Stimulated activated CD4-positive, alpha-beta T cell treated with anti-CD3 and anti-CD28 coated beads, Interleukin-15, amount 100 ng/mL, for 1 hour (primary cell): ENCODE data around the gene CALD1.

Experiments used
- DNase-seq, 2 donors: peaks; one replicate each; pipeline ENCODE4 v3.0.0-alpha.2; 2020; ENCODE audit warnings: low read depth in 1 of 2, low spot score in 1 of 2

CALD1 gene

DNA sequence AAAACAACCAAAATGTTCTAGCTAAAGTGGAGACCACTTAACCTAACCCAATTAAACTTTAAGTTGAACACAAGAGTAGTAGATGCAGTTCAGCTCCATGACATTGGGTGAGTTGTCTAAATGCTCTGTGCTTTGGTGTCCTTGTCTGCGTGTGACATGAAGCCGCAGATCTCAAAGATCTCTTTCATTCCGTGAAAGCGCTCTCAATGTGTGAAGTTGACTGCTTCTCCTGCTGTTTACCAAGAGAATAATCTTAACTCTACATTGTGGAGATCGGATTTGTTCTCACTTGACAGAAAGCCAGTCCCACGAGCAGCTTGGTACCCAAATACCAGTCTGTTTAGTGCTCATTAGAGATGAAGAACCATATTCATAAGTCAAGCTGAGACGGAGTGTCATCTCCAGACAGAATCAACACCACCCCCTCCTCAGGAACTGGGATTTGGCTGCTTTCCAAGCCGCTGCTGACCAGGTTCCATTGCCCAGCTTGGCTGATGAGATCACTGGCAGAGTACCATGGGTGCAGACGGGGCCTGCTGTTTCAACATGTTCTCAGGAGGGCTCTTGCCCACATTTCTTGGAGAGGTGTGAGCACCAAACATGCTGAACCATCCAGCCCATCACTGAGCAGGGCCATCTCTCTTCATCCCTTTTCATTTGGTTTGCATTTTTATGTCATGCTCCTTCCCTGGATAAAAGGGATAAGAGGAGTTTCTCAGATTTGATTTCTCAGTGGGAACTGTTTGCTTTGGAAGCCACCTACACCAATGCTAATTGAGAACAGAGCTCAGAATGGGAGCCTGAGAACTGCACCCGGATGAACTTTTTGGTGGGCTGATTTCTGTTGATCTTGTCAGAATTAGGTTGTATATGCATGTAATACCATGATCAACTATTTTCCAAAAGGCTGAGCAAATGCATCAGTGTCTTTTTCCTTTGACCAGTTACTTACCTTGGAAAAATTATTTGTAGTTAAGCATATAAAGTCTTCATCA lies 111.1 kb downstream of the CALD1 start:
- DNase-seq, result no peak

DNA sequence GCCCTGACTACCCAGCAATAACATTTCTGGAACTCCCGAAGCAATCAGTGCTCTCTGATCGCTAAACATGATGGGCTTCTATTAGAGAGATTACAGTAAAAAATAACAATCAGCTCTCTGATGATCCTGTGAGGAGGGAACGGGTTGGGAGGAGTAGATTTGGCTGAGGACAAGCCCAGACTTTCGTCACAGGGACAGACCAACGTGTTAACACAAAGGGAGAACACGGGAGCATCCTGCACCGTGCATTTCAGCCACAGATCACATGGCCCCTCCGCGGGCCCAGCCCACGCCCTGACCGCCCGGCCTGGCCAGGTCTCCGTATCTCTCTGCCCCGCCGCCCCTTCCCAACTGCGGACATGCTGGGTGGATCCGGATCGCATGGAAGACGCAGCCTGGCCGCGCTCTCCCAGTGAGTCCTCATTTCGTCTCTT lies 111.8 kb downstream of the CALD1 start:
- DNase-seq, result no peak

DNA sequence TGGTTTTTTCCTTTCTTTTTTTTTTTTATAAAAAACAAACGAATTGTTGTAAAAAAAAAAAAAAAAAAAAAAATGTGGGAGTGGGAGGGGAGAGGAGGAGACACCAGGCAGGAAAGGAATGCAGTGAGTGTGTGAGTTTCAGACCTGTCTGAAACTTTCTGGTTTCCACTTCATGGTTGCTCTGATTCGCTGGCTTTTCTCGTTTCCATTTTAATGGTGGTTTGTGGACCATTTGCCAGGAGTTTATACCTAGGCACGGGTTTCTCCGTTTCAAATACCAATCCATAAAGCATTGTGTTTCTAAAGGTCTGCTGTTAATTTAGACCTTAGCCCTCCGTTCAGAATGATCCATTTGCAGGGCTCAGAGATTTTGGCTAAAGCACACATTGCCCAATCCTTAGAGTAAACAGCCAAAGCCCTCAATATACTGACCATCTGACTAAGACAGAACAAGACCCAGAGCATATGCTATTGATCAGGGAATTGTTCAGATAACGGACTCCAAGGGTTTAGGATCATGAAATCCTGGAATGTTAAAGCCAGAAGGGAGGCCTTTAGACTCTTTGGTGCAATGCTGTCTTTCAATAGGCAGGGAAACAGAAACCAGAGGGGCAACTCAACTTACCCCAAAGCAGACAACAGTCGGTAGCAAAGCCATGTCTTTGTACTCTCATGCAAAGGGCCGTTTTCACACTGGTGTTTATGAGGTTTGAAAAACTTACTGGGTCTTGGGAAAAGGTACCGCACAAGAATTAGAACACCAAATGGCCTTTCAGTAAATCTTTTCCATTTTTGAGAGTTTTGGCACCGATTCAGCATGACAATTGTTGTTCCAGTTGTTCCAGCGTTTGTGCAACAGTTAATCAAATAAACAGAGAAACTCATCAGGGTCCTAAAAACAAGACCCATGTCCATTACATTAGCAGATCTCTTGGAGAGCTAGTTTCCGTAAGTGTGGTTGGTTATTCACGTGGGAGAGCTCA lies 112.6 kb downstream of the CALD1 start:
- DNase-seq, result no peak

DNA sequence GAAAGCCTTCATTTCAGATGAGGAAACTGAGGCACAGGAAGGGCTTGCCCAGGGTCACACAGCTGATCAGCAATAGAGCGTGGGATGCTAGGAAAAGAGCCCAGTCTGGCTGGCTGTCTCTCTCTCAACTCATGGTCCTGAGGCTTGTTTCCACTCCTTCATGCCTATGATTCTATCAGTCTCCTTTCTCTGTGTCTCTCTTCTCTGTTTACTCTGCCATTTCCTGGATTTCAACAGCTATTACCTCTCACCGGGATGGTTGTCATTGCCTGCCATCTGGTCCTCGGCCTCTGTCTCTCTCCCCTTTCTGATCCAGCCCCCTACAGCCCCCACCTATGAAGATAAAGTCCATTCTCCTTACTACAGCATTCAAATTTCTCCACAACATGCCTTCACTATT lies 113.5 kb downstream of the CALD1 start:
- no peak for DNase-seq

GRCh38 chr7:134893920-134894319 lies 114.5 kb downstream of the CALD1 start:
- DNase-seq, result no peak

GRCh38 chr7:134894928-134895327 lies 115.5 kb downstream of the CALD1 start:
- no peak for DNase-seq

DNA sequence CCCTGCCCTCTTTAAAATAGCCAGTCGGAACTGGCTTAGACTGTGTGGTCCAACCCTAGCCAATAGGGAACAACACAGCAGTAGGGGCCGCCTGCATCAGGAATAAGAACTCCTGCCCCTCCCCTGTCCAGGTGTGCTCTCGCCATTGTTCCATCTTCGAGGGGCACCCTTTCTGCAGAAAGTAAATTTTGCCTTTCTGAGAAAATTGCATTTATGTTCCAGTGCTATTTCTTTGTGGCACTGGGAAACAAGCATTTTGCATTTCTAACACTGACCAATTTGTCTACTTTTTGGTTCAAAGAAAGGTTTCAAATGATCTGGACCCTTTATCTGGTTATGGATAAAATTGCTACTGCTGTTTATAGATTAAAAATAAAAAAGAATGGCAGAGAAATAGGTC lies 116.6 kb downstream of the CALD1 start:
- no peak for DNase-seq

DNA sequence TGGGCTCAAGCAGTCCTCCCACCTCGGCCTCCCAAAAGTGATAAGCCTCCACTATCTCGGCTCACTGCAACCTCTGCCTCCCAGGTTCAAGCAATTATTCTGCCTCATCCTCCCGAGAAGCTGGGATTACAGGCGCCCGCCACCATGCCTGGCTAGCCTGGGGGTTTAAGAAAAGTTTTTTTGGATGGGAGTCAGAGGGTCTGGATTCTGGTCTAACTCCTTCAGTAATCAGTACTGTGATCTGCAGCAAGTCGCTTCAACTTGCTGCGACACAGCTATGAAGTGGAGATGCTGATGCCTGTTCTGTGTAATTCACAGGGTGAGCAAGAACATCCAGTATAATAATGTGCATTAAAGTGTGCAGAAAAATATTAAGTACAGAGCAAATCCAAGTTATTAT lies 118.5 kb downstream of the CALD1 start:
- no peak for DNase-seq

GRCh38 chr7:134899729-134900128 lies 120.3 kb downstream of the CALD1 start:
- no peak for DNase-seq

GRCh38 chr7:134900166-134900982 lies 120.9 kb downstream of the CALD1 start:
- no peak for DNase-seq

DNA sequence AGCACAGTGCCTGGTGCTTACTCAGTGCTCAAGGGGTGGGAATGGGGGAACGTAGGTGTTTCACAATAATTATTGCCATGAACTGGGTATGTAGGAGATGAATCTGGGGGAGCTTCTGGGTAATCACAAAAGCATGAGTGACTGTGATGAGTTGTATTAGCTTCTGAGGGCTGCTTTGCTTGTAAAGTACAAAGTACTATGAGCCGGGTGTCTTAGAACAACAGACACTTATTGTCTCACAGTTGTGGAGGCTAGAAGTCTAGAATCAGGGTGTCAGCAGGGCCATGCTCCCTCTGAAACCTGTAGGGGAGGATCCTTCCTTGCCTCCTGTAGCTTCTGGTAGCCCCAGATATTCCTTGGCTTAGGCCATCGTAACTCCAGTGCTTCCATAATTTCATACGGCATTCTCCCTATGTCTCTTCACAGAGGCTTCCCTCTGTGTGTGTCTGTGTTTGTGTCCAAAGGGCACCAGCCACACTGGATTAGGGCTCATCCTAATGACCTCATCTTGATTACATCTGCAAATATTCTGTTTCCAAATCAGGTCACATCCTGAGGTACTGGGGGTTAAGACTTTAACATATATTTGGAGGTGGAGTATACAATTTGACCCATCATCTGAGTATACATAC lies 122.1 kb downstream of the CALD1 start:
- DNase-seq, result no peak

DNA sequence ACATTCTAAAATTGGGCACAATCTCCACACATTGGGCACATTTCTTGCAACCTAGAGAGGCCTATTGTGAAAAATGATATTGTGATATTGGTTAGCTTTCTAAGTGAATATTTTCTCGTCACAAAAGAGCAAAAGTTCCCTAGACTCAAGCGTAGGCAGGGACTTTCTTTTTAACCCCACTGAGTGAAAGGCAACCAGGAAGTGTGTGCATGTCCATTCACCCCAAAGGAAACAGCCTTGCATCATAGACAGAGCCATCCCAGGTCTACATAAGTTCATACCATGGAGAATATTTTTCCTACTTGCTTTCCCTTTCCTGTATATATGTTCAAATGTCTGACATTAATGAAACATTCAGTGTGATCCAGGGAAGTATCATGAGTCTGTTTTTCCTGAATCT lies 122.6 kb downstream of the CALD1 start:
- DNase-seq, result no peak

- DNase-seq, result no peak
Measured at GRCh38 chr7:134903073-134903790, 123.8 kb downstream of the CALD1 start.

GRCh38 chr7:134905375-134905774 lies 125.9 kb downstream of the CALD1 start:
- DNase-seq, result no peak

DNA sequence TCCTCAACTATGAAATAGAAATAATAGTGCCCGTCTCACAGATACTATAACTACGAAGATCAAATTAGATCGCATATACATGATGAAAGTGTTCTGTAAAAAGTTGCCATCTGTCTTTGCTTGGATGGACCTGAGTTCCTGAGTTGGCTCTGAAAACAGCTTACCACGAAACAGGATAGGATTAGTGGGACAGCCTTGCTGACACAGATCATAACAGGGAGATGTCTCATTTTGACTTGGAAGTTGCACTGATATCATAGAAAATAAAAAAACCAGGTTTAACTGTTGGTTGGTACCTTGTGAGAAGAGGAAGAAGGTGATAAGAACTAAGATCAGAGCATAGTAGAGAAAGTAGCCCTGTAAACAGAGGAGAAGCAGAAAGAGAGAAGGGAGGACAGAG lies 127.6 kb downstream of the CALD1 start:
- DNase-seq, result no peak

GRCh38 chr7:134907639-134908038 lies 128.2 kb downstream of the CALD1 start:
- no peak for DNase-seq

GRCh38 chr7:134908289-134908688 lies 128.9 kb downstream of the CALD1 start:
- DNase-seq, result no peak

GRCh38 chr7:134910214-134910890 lies 130.9 kb downstream of the CALD1 start:
- no peak for DNase-seq

DNA sequence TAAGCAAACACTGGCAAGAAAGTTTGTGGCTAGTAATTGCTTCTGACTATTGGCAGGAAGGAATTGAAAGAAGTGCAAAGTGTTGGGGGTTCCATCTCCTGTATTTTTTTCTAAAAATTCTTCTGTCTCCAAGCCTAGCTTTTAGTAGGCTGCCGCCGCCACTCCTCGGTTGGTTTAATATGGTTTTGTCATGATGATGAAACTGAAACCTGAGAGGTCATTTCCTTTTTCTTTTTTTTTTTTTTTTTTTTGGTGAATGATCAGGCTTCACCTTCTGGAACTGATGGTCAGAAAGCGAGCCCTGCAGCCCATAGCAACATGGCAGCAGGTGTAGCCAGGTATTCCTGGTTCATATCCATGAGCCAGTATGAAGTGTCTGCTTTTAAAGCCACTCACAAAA lies 131.5 kb downstream of the CALD1 start:
- DNase-seq, result no peak
